NOMO-1 treated with DMSO at 0.1 percent for 48 hours (cell line): Measurements from ENCODE around the gene ABCA4.

Experiments used
- DNase-seq: peaks from one replicate; lab custom pipeline; 2025; ENCODE audit not compliant: unreplicated experiment; lab: John Stamatoyannopoulos, UW

The ABCA4 gene

GRCh38 chr1:94084085-94084484 is 36.9 kb downstream of the ABCA4 start:
- DNase-seq, result no peak

GRCh38 chr1:94083681-94084080 is 37.3 kb downstream of the ABCA4 start:
- DNase-seq, result no peak

- DNase-seq, result no peak
These were observed 39.2 kb downstream of the ABCA4 start for GRCh38 chr1:94081566-94082344.

GRCh38 chr1:94079989-94080388 is 41.0 kb downstream of the ABCA4 start:
- DNase-seq, result no peak

GRCh38 chr1:94079080-94079940 is 41.6 kb downstream of the ABCA4 start:
- DNase-seq, result no peak

- no peak for DNase-seq
These were observed 48.0 kb downstream of the ABCA4 start for GRCh38 chr1:94072840-94073522.

GRCh38 chr1:94071976-94072375 is 49.0 kb downstream of the ABCA4 start:
- no peak for DNase-seq

GRCh38 chr1:94071391-94071790 is 49.6 kb downstream of the ABCA4 start:
- DNase-seq, result no peak

GRCh38 chr1:94070865-94071264 is 50.1 kb downstream of the ABCA4 start:
- no peak for DNase-seq

- DNase-seq, result no peak
These were observed 51.0 kb downstream of the ABCA4 start for GRCh38 chr1:94069919-94070285.

GRCh38 chr1:94068999-94069918 is 51.7 kb downstream of the ABCA4 start:
- no peak for DNase-seq

GRCh38 chr1:94068096-94068998 is 52.6 kb downstream of the ABCA4 start:
- DNase-seq, result no peak

GRCh38 chr1:94067196-94067595 is 53.8 kb downstream of the ABCA4 start:
- DNase-seq, result no peak

- no peak for DNase-seq
These were observed 57.6 kb downstream of the ABCA4 start for GRCh38 chr1:94063379-94063778.

GRCh38 chr1:94061513-94062443 is 59.2 kb downstream of the ABCA4 start:
- DNase-seq, result peak; percentile 21

- DNase-seq, result no peak
These were observed 60.2 kb downstream of the ABCA4 start for GRCh38 chr1:94060720-94061119.

GRCh38 chr1:94058766-94059165 is 62.2 kb downstream of the ABCA4 start:
- no peak for DNase-seq

GRCh38 chr1:94056996-94057395 is 64.0 kb downstream of the ABCA4 start:
- no peak for DNase-seq

GRCh38 chr1:94056171-94056570 is 64.8 kb downstream of the ABCA4 start:
- no peak for DNase-seq
